Fibroblast of skin of scalp (primary cell): ENCODE results near the gene FCGR2B. TPM values are rescaled to one million over a fixed set of nuclear protein-coding genes. Genes with fewer than 3 reads are reported as not detected.
"Not testable (repeated sequence)": the region's sequence is repeated elsewhere in the genome, so short reads cannot be mapped to it uniquely, and the experiment has no call there.

Experiments
- DNase-seq: peaks from one replicate; pipeline ENCODE4 v3.0.0-alpha.2; 2013
- polyA plus RNA-seq, 2 experiments: library from polyadenylated mRNA; unstranded; fragments of 120-200 nt; gene quantifications; one replicate each; pipeline ENCODE4 v1.2.1, GENCODE V29; 2013; ENCODE audit not compliant: insufficient read length in 2 of 2

Gene FCGR2B
- not detected for polyA plus RNA-seq (2013, experiment 1 of 2; ENCODE audit: insufficient read length)
- not detected for polyA plus RNA-seq (2013, experiment 2 of 2; ENCODE audit: insufficient read length)

DNA sequence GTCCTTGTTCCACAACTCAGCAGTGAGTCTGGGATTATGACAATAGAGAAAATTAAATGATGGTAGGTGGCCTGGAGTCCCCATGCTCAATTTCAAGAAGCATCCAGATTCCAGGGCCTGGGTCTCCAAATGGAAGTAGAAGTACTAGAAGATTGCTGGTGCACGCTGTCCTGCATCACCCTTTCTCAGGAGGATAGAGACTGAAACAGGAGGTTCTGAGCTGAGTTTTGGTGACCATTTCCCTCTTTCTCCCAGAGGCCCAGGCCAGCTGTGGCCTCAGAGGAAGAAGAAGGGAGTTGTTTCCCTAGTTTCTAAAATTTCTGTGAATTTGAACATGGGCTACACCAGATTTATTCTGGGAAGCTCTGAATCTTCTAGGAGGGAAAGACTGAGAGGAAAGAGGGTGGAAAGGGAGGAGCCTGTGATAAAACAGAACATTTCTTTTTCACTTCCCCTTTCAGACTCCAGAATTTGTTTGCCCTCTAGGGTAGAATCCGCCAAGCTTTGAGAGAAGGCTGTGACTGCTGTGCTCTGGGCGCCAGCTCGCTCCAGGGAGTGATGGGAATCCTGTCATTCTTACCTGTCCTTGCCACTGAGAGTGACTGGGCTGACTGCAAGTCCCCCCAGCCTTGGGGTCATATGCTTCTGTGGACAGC, at the start of gene FCGR2B:
FCGR2B (plus strand) TSS at position 460 of the 656 bp plus-strand sequence; CDS start at position 559, 99 bp downstream.
- not testable (repeated sequence) for DNase-seq

- DNase-seq, result not testable (repeated sequence)
Observed at GRCh38 chr1:161616417-161616816, 46.5 kb upstream of the FCGR2B start.

- DNase-seq, result not testable (repeated sequence)
Observed at GRCh38 chr1:161618517-161618916, 44.4 kb upstream of the FCGR2B start.

DNA sequence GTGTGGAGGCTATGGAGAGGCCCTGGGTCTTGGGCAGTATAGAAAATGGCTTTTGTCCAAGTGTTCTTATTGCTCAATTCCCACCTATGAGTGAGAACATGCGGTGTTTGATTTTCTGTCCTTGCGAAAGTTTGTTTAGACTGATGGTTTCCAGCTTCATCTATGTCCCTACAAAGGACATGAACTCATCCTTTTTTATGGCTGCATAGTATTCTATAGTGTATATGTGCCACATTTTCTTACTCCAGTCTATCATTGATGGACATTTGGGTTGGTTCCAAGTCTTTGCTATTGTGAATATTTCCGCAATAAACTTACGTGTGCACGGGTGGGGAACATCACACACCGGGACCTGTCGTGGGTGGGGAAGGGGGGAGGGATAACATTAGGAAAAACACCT, 42.5 kb upstream of the FCGR2B start:
- DNase-seq, result not testable (repeated sequence)

GRCh38 chr1:161621181-161622000, 41.6 kb upstream of the FCGR2B start:
- DNase-seq, result peak; percentile 78

GRCh38 chr1:161622054-161622453, 40.9 kb upstream of the FCGR2B start:
- not testable (repeated sequence) for DNase-seq

- not testable (repeated sequence) for DNase-seq
Observed at GRCh38 chr1:161623401-161624051, 39.4 kb upstream of the FCGR2B start.

- DNase-seq, result not testable (repeated sequence)
Observed at GRCh38 chr1:161624605-161625004, 38.3 kb upstream of the FCGR2B start.

DNA sequence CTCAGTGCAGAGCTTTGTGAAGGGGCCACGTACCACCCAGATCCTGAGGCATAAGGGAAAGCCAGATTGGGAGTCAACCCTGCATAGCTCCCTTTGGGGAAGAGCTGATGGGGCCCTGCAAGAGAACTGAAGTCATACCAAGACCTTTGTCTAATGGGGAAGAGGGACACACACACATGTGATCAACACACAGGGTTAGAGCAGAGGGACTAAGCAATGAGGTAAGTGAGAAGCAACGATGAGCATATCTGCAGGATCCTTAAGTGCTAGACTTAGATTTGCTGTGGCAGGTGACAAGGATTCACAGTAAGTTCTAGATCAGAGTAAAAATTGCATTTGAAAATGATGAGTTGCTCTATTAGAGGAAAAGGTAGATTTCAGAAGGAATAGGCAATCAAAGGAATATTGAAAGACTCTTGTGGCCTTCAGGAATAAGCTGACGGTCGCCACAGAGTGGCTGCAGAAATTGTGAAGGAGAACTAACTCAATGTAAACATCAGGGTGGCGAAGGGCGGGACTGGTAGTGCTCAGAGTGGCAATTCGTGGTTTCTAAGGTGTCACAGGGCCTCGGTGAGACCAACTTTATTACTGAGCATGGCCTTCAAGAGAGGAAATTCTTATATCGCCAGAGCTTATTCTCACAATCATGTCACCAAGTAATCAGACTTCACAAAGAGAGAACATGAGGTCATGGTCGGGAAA, 36.3 kb upstream of the FCGR2B start:
- not testable (repeated sequence) for DNase-seq

GRCh38 chr1:161630128-161630742, 32.7 kb upstream of the FCGR2B start:
- DNase-seq, result not testable (repeated sequence)

GRCh38 chr1:161631076-161631475, 31.9 kb upstream of the FCGR2B start, which contains the start of gene FCGR3B:
FCGR3B (minus strand) TSS chr1:161631176; CDS start chr1:161631094, 82 bp downstream.
- DNase-seq, result no peak

DNA sequence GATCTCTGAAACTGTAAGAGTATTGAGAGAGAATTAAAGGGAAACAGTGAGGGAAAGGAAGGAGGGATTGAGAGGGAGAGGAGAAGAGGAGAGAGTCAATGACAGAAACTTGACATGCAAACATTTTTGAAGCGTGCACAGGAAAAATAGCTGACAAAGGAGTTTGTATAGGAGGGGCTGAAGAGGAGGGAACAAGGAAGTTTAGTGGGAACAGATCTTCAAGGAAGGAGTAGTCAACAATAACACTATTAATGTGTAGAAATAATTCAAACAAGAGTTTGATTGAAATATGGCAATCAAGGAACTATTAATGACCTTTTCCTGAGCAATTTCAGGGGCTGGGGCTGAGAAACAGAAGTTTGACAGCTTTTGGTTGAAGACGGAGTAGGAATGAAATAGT, 27.9 kb upstream of the FCGR2B start:
- not testable (repeated sequence) for DNase-seq

DNA sequence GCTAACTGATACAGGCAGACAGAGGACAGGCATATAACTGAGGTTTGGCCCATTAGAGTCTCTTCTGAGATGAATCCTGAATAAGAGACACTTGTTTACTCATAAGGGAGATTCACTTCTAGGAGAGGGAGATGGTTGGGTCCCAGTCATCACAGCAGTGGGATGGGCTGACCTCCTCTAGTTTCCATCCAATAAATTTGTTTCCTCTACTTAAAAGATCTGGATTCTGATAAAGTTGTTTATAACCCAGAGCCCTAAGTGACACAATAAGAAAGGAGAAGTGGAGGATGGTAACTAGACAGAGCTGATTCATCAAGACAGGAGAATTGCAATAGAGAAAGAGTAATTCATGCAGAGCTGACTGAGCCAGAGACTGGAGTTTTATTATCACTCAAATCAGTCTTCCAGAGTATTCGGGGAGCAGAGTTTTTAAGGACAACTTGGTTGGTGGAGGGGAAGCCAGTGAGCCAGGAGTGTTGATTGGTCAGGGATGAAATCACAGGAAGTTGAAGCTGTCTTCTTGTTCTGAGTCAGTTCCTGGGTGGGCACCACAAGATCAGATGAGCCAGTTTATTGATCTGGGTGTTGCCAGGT, 26.7 kb upstream of the FCGR2B start:
- DNase-seq, result not testable (repeated sequence)

GRCh38 chr1:161636976-161637375, 26.0 kb upstream of the FCGR2B start:
- DNase-seq, result not testable (repeated sequence)

- not testable (repeated sequence) for DNase-seq
Observed at GRCh38 chr1:161638251-161638993, 24.5 kb upstream of the FCGR2B start.

DNA sequence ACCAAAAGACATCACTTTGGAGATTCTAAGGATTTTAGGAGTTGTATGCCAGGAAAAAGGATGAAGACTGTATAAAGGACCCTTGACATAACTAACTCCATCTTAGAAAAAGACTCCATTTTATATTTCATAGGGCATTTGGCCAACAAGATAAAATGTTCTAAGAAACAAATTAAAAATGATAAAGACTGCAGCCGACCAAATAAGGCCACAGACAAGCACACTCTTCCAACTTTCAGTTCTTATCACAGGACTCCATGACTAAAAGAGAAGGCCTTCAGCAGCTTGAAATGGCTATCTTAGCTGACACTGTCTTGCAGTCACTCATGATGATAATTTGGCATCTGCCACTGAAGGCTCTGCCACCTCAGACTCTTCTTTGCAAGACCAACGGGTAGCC, 23.7 kb upstream of the FCGR2B start:
- not testable (repeated sequence) for DNase-seq

DNA sequence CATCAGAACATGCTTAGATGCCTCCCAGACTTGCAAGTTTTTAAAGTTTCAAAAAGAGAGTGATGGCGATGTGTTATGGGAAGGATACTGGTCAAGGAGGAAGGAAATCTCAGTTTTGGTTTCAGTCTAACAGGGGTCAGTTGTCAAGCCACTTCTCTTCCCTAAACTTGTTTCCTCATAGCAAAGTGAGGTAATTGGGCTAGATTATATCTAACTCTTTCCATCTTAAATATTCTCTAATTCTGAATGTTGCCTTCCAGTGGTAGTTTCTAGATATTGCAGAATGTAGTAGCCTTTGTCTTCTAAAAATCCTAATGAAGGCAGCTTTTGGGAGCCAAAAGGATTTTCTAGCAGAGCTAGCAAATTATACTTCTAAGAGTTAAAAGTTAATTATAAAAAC, 20.2 kb upstream of the FCGR2B start:
- not testable (repeated sequence) for DNase-seq

- not testable (repeated sequence) for DNase-seq
Observed at GRCh38 chr1:161643481-161644208, 19.3 kb upstream of the FCGR2B start.

DNA sequence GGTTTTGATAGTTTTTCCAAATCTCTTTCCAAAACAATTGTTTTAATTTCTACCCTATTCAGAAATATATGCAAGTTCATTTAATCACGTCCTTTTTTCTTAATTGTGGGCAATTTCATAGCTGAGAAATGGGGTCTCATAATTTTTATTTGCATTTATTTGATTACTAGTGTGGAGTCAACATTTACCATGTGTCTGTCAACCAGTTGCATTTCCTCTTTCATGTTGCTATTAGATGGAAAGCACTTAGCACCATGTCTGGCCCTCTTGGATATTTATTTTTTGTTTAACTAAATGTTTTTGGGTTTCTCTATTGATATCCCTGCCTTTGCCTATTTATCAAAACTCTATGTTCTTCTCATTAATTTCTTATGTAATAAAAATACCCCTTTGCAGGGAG, 18.1 kb upstream of the FCGR2B start:
- DNase-seq, result not testable (repeated sequence)
